SK-N-SH treated with all-trans-retinoic acid at 6 μM for 48 hours (cell line): ENCODE results near the gene GNAZ.

Experiments
- ATAC-seq: fragments of 200-7000 bp; cut with Tn5 transposase; 3 replicates; pipeline ENCODE4 v1.9.1; 2020; ENCODE audit warnings: mild to moderate bottlenecking, moderate library complexity
- BACH2 ChIP-seq: fragments of 250-450 bp; sonication (Bioruptor Pico); IDR thresholded peaks from 2 replicates; pipeline ENCODE4 v1.9.0; 2021; ENCODE audit warnings: mild to moderate bottlenecking, borderline replicate concordance
- CSDC2 ChIP-seq: fragments of 250-450 bp; sonication (Bioruptor Pico); IDR thresholded peaks from 2 replicates; pipeline ENCODE4 v1.5.0; 2020; ENCODE audit warnings: mild to moderate bottlenecking, moderate library complexity
- CSRNP3 ChIP-seq: fragments of 250-450 bp; sonication (Bioruptor Pico); IDR thresholded peaks from 2 replicates; pipeline ENCODE4 v1.5.1; 2021; ENCODE audit warnings: mild to moderate bottlenecking, moderate library complexity
- ESRRG ChIP-seq: fragments of 250-450 bp; sonication (Bioruptor Pico); IDR thresholded peaks from 2 replicates; pipeline ENCODE4 v1.6.1; 2021; ENCODE audit warnings: mild to moderate bottlenecking
- ISL1 ChIP-seq: fragments of 250-450 bp; sonication (Bioruptor Pico); IDR thresholded peaks from 2 replicates; pipeline ENCODE4 v2.1.2; 2022; ENCODE audit warnings: mild to moderate bottlenecking, moderate library complexity
- OSR1 ChIP-seq: fragments of 250-450 bp; sonication (Bioruptor Pico); IDR thresholded peaks from 2 replicates; pipeline ENCODE4 v1.8.0; 2022; ENCODE audit warnings: moderate library complexity, mild to moderate bottlenecking, inconsistent platforms
- POU6F1 ChIP-seq: fragments of 250-450 bp; sonication (Bioruptor Pico); IDR thresholded peaks from 2 replicates; pipeline ENCODE4 v1.8.0; 2021; ENCODE audit warnings: low read depth, mild to moderate bottlenecking, moderate library complexity, borderline replicate concordance
- PPARA ChIP-seq: fragments of 250-450 bp; sonication (Bioruptor Pico); IDR thresholded peaks from 2 replicates; pipeline ENCODE4 v1.5.0; 2020; ENCODE audit warnings: mild to moderate bottlenecking, borderline replicate concordance
- RARB ChIP-seq: fragments of 250-450 bp; sonication (Bioruptor Pico); IDR thresholded peaks from 2 replicates; pipeline ENCODE4 v1.8.0; 2021; ENCODE audit warnings: mild to moderate bottlenecking, moderate library complexity
- SNAI2 ChIP-seq: fragments of 250-450 bp; sonication (Bioruptor Pico); IDR thresholded peaks from 2 replicates; pipeline ENCODE4 v1.5.0; 2020; ENCODE audit warnings: mild to moderate bottlenecking, moderate library complexity
- TCF4 ChIP-seq: fragments of 250-450 bp; sonication (Bioruptor Pico); IDR thresholded peaks from 2 replicates; pipeline ENCODE4 v1.8.0; 2021; ENCODE audit warnings: mild to moderate bottlenecking, moderate library complexity, borderline replicate concordance
- TOX ChIP-seq: fragments of 250-450 bp; sonication (Bioruptor Pico); IDR thresholded peaks from 2 replicates; pipeline ENCODE4 v1.8.0; 2021; ENCODE audit warnings: mild to moderate bottlenecking, moderate library complexity, borderline replicate concordance
- ZC3H10 ChIP-seq: fragments of 250-450 bp; sonication (Bioruptor Pico); IDR thresholded peaks from 2 replicates; pipeline ENCODE4 v1.5.1; 2021; ENCODE audit warnings: mild to moderate bottlenecking, moderate library complexity
- ZFP3 ChIP-seq: fragments of 250-450 bp; sonication (Bioruptor Pico); IDR thresholded peaks from 2 replicates; pipeline ENCODE4 v1.5.0; 2020; ENCODE audit warnings: mild to moderate bottlenecking, moderate library complexity
- ZFP30 ChIP-seq: fragments of 450-650 bp; formaldehyde crosslinking; IDR thresholded peaks from 2 replicates; pipeline ENCODE4 v1.5.0; 2022; ENCODE audit warnings: mild to moderate bottlenecking, moderate library complexity
- ZNF565 ChIP-seq: fragments of 450-650 bp; formaldehyde crosslinking; conservative IDR thresholded peaks from 2 replicates; pipeline ENCODE4 v1.5.0; 2020; ENCODE audit warnings: low read depth, mild to moderate bottlenecking, moderate library complexity
- ZNF70 ChIP-seq: fragments of 450-650 bp; formaldehyde crosslinking; IDR thresholded peaks from 2 replicates; pipeline ENCODE4 v1.5.0; 2020; ENCODE audit warnings: mild to moderate bottlenecking, moderate library complexity
- ZNF8 ChIP-seq: fragments of 450-650 bp; formaldehyde crosslinking; IDR thresholded peaks from 2 replicates; pipeline ENCODE4 v1.5.0; 2020; ENCODE audit warnings: mild to moderate bottlenecking, moderate library complexity
- TF ChIP-seq, protein P1 (sequence below): fragments of 250-450 bp; sonication (Bioruptor Pico); IDR thresholded peaks from 2 replicates; pipeline ENCODE4 v1.5.1; 2020; ENCODE audit warnings: low read depth, mild to moderate bottlenecking, moderate library complexity
- TF ChIP-seq, protein P2 (sequence below): fragments of 250-450 bp; sonication (Bioruptor Pico); IDR thresholded peaks from 2 replicates; pipeline ENCODE4 v1.8.0; 2020; ENCODE audit warnings: mild to moderate bottlenecking, moderate library complexity, borderline replicate concordance

Gene GNAZ

DNA sequence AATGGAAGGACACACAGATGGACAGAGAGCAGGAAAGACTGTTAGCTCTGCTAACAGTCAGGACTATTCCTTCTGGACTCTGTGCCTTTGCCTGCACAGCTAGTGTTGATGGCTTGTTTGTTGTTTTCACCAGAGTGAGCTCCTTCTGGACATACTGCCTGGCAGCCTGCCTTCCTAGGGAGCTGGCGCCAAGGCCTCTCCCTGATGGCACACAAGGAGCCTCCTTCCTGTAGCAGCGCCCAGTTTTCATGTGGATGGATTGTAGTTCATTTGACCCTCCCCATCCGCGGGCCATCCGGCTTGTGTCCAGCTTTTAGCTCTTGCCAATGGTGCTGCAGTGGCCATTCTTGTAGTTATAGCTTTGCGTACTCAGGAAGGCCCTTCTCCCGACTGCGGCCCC, 93.3 kb downstream of the GNAZ start:
- TF ChIP-seq CSRNP3 (no peak), ZFP3 (CRISPR knock-in tag) (no peak), ZFP30 (CRISPR knock-in tag) (no peak), ESRRG (CRISPR knock-in tag) (no peak), ISL1 (CRISPR knock-in tag) (no peak), RARB (no peak), OSR1 (CRISPR knock-in tag) (no peak), CSDC2 (CRISPR knock-in tag) (no peak), ZNF565 (no peak), ZNF8 (CRISPR knock-in tag) (no peak), PPARA (CRISPR knock-in tag) (no peak), POU6F1 (CRISPR knock-in tag) (no peak), ZNF70 (CRISPR knock-in tag) (no peak), ZC3H10 (CRISPR knock-in tag) (no peak), SNAI2 (CRISPR knock-in tag) (no peak), TCF4 (CRISPR knock-in tag) (no peak)
- TF ChIP-seq, protein P1, sequence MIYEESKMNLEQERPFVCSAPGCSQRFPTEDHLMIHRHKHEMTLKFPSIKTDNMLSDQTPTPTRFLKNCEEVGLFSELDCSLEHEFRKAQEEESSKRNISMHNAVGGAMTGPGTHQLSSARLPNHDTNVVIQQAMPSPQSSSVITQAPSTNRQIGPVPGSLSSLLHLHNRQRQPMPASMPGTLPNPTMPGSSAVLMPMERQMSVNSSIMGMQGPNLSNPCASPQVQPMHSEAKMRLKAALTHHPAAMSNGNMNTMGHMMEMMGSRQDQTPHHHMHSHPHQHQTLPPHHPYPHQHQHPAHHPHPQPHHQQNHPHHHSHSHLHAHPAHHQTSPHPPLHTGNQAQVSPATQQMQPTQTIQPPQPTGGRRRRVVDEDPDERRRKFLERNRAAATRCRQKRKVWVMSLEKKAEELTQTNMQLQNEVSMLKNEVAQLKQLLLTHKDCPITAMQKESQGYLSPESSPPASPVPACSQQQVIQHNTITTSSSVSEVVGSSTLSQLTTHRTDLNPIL: no peak
- TF ChIP-seq, protein P2, sequence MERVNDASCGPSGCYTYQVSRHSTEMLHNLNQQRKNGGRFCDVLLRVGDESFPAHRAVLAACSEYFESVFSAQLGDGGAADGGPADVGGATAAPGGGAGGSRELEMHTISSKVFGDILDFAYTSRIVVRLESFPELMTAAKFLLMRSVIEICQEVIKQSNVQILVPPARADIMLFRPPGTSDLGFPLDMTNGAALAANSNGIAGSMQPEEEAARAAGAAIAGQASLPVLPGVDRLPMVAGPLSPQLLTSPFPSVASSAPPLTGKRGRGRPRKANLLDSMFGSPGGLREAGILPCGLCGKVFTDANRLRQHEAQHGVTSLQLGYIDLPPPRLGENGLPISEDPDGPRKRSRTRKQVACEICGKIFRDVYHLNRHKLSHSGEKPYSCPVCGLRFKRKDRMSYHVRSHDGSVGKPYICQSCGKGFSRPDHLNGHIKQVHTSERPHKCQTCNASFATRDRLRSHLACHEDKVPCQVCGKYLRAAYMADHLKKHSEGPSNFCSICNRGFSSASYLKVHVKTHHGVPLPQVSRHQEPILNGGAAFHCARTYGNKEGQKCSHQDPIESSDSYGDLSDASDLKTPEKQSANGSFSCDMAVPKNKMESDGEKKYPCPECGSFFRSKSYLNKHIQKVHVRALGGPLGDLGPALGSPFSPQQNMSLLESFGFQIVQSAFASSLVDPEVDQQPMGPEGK (CRISPR knock-in tag): no peak
- ATAC-seq: no peak

GRCh38 chr22:23164091-23164490, 93.8 kb downstream of the GNAZ start:
- no peak for ATAC-seq
- TF ChIP-seq ZFP30 (CRISPR knock-in tag) (no peak), POU6F1 (CRISPR knock-in tag) (no peak), ZC3H10 (CRISPR knock-in tag) (no peak)

- no peak for ATAC-seq
- TF ChIP-seq ISL1 (CRISPR knock-in tag): no peak
- TF ChIP-seq TOX: no peak
- TF ChIP-seq BACH2: no peak
- no peak for TF ChIP-seq CSDC2 (CRISPR knock-in tag)
- TF ChIP-seq TCF4 (CRISPR knock-in tag): no peak
- no peak for TF ChIP-seq CSRNP3
- no peak for TF ChIP-seq ZNF70 (CRISPR knock-in tag)
- TF ChIP-seq ZFP3 (CRISPR knock-in tag): no peak
- no peak for TF ChIP-seq ESRRG (CRISPR knock-in tag)
- TF ChIP-seq RARB: no peak
- TF ChIP-seq, protein P2 (CRISPR knock-in tag): no peak
Observed at GRCh38 chr22:23166042-23166831, 95.9 kb downstream of the GNAZ start.
